SU-DHL-6 (cell line): Measurements from ENCODE around the gene NXT1.

Source experiments
- CTCF ChIP-seq: fragments of 200-600 bp; sonication (generic); IDR thresholded peaks from one replicate; pipeline ENCODE4 v1.5.1; 2017; ENCODE audit warnings: antibody characterized with exemption, mild to moderate bottlenecking, low read length, moderate library complexity; ENCODE audit not compliant: insufficient read depth, poor library complexity, severe bottlenecking
- EZH2phosphoT487 ChIP-seq: fragments of 200-600 bp; sonication (generic), shearing (Covaris generic); conservative IDR thresholded peaks from 2 replicates; pipeline ENCODE4 v1.6.1; 2018; ENCODE audit warnings: mild to moderate bottlenecking, antibody characterized with exemption, low read length, moderate library complexity, mixed read lengths

- TF ChIP-seq CTCF (no peak), EZH2phosphoT487 (no peak)
Observed at GRCh38 chr20:23302801-23303200, 47.8 kb upstream of the NXT1 start.
